GM19463 (cell line): Measurements from ENCODE around the gene MTCH1.
A peak's percentile ranks its signal among the peaks of the same experiment; 100 is the strongest.

Experiments
- ATAC-seq: cut with Tn5 transposase; IDR thresholded peaks from one replicate; pipeline ENCODE4 v1.9.1; 2021; ENCODE audit warnings: mild to moderate bottlenecking, moderate library complexity; ENCODE audit not compliant: unreplicated experiment

The MTCH1 gene

GRCh38 chr6:36985808-36986703 lies at the start of gene MTCH1:
Gene MTCH1 (minus strand): TSS chr6:36986196. CDS start chr6:36986173, 23 bp downstream.
- ATAC-seq: peak; percentile 85

- ATAC-seq: no peak
Observed at GRCh38 chr6:37033819-37034795, 48.1 kb upstream of the MTCH1 start.

- no peak for ATAC-seq
Observed at GRCh38 chr6:37033255-37033654, 47.3 kb upstream of the MTCH1 start.

GRCh38 chr6:37032239-37032638 lies 46.2 kb upstream of the MTCH1 start:
- no peak for ATAC-seq

- no peak for ATAC-seq
Observed at GRCh38 chr6:37030599-37030998, 44.6 kb upstream of the MTCH1 start.

- no peak for ATAC-seq
Observed at GRCh38 chr6:37029249-37029971, 43.4 kb upstream of the MTCH1 start.

- ATAC-seq: no peak
Observed at GRCh38 chr6:37027811-37028469, 41.9 kb upstream of the MTCH1 start.

GRCh38 chr6:37027036-37027720 lies 41.2 kb upstream of the MTCH1 start:
- no peak for ATAC-seq

- no peak for ATAC-seq
Observed at GRCh38 chr6:37025621-37026466, 39.8 kb upstream of the MTCH1 start.

GRCh38 chr6:37024656-37025337 lies 38.8 kb upstream of the MTCH1 start:
- no peak for ATAC-seq

GRCh38 chr6:37022135-37022863 lies 36.3 kb upstream of the MTCH1 start:
- no peak for ATAC-seq

GRCh38 chr6:37021356-37022129 lies 35.5 kb upstream of the MTCH1 start:
- no peak for ATAC-seq

GRCh38 chr6:37020812-37021211 lies 34.8 kb upstream of the MTCH1 start:
- no peak for ATAC-seq

GRCh38 chr6:37020381-37020780 lies 34.4 kb upstream of the MTCH1 start:
- ATAC-seq: no peak

GRCh38 chr6:37019065-37019450 lies 33.1 kb upstream of the MTCH1 start:
- no peak for ATAC-seq

- ATAC-seq: peak; percentile 86
Observed at GRCh38 chr6:37018198-37019064, 32.4 kb upstream of the MTCH1 start.
